Hematopoietic multipotent progenitor cell treated with erythropoietin and hydrocortisone succinate and interleukin-3 and kit ligand, for 17 days (in vitro differentiated cells): ENCODE data around the gene BCAN.
"Not testable (repeated sequence)": the region's sequence is repeated elsewhere in the genome, so short reads cannot be mapped to it uniquely, and the experiment has no call there.

ENCODE experiments used
- DNase-seq: peaks from one replicate; pipeline ENCODE4 v3.0.0-alpha.2; 2015; ENCODE audit warnings: low spot score

The BCAN gene

GRCh38 chr1:156641761-156642264 is at the start of gene BCAN:
BCAN (plus strand) TSS chr1:156642117; CDS start chr1:156646055, 3,938 bp downstream.
- no peak for DNase-seq

- DNase-seq: no peak
Measured at GRCh38 chr1:156592158-156592909, 49.6 kb upstream of the BCAN start.

- no peak for DNase-seq
Measured at GRCh38 chr1:156592910-156593660, 48.8 kb upstream of the BCAN start.

- no peak for DNase-seq
Measured at GRCh38 chr1:156593661-156593989, 48.3 kb upstream of the BCAN start.

- DNase-seq: no peak
Measured at GRCh38 chr1:156594190-156594589, 47.7 kb upstream of the BCAN start.

- DNase-seq: no peak
Measured at GRCh38 chr1:156595016-156595415, 46.9 kb upstream of the BCAN start.

GRCh38 chr1:156596426-156596825 is 45.5 kb upstream of the BCAN start:
- DNase-seq: no peak

- no peak for DNase-seq
Measured at GRCh38 chr1:156598125-156598524, 43.8 kb upstream of the BCAN start.

- DNase-seq: no peak
Measured at GRCh38 chr1:156598731-156599432, 43.0 kb upstream of the BCAN start.

- DNase-seq: no peak
Measured at GRCh38 chr1:156599811-156600210, 42.1 kb upstream of the BCAN start.

GRCh38 chr1:156600733-156601121 is 41.2 kb upstream of the BCAN start:
- DNase-seq: no peak

GRCh38 chr1:156601122-156601830 is 40.6 kb upstream of the BCAN start, which contains the start of gene GPATCH4:
GPATCH4 (minus strand) TSS chr1:156601479.
- DNase-seq: peak; percentile 68

- DNase-seq: no peak
Measured at GRCh38 chr1:156601892-156602291, 40.0 kb upstream of the BCAN start.

GRCh38 chr1:156602557-156602993 is 39.3 kb upstream of the BCAN start:
- DNase-seq: no peak

GRCh38 chr1:156607344-156607743 is 34.6 kb upstream of the BCAN start:
- not testable (repeated sequence) for DNase-seq

GRCh38 chr1:156608036-156608674 is 33.8 kb upstream of the BCAN start:
- peak; percentile 70 for DNase-seq

- DNase-seq: peak; percentile 37
Measured at GRCh38 chr1:156608981-156609380, 32.9 kb upstream of the BCAN start.

- DNase-seq: not testable (repeated sequence)
Measured at GRCh38 chr1:156610072-156610471, 31.8 kb upstream of the BCAN start.

- DNase-seq: no peak
Measured at GRCh38 chr1:156612666-156613065, 29.3 kb upstream of the BCAN start.

GRCh38 chr1:156615946-156616345 is 26.0 kb upstream of the BCAN start:
- no peak for DNase-seq

- DNase-seq: peak; percentile 15
Measured at GRCh38 chr1:156616463-156616862, 25.5 kb upstream of the BCAN start.
